HG03159 (cell line): Measurements from ENCODE around the gene MFSD6L.

Experiments
- ATAC-seq: cut with Tn5 transposase; IDR thresholded peaks from one replicate; pipeline ENCODE4 v1.9.1; 2021; ENCODE audit warnings: mild to moderate bottlenecking, moderate library complexity; ENCODE audit not compliant: unreplicated experiment

MFSD6L gene

DNA sequence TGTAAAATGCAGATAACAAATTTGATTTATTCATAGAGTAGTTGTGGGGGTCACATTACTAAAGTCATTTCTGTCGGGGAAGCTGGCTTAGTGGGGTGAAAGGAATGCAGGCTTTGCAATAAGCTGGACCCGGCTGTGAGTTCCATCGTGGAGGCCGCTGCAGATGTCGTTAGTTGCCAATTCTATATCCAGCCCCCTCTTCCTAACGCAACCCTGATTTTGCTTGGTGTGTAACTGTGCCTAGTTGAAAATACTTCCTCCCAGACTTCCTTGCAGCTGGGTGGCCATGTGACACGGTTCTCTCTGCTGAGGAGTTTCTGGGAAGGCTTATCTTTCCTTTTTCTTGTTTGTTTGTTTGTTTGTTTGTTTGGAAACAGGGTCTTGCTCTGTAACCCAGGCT, 4.5 kb downstream of the MFSD6L start:
- no peak for ATAC-seq

DNA sequence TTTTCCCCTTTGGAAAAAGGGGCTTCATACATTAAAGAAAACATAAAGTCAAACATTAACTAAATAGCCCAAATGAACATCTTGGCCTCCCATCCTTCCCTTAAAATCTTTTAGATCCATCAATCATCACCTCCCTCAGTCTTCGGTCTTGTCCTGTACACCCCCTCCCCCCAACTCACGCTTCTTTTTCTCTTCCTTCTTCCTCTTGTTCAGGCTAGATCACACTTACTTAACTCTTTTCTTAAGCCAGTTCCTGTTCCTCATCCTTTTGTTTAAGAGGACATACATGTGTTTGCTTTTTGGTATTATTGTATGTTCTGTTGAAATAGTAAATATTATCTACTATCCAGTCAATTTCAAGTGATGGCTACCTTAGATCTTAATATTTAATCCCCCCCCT, 5.5 kb downstream of the MFSD6L start:
- ATAC-seq = no peak

GRCh38 chr17:8792646-8793045, 6.5 kb downstream of the MFSD6L start:
- ATAC-seq = no peak

GRCh38 chr17:8791910-8792270, 7.3 kb downstream of the MFSD6L start:
- no peak for ATAC-seq

DNA sequence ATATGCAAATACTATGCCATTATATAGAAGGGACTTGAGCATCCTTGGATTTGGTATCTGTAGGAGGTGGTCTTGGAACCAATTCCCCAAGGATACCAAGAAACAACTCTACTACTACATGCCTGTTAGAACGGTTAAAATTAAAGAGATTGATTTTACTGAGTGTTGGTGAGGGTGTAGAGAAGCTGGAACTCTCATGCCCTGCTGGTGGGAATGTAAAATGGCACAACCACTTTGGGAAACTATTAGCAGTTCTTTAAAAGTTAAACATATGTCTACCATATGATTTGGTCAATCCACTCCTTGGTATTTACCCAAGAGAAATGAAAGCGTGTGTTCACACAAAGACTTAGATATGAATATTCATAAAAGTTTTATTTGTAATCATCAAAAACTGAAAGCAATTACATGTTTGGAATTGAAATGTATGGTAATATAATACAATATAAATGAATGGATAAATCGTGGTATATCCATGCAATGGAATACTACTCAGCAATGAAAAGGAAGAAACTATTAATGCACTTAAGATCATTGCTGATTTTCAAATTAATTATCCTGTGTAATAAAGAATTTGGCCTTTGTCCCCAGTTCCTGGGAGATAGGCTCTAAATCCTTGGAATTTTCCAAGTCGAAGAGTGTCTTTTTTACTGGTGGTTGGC, 7.8 kb downstream of the MFSD6L start:
- ATAC-seq = no peak

DNA sequence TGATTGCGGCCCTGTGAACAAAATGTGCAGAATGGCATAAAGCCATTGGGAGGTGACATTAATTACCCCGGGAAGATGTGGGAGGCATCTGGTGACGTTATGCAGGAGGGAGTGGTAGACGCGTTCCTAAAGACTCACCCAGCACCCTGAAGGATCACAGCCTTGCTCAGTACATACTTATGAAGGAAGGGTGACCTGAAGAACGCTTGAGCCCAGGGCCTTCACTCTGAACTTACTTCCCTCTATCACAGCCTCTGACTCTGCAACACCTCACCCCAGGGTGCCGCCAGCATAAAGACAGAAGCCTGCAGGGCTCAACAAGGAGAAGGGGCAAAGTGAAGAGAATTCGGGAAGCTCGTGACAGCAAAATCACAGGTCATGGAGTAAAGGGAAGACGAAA, 9.4 kb downstream of the MFSD6L start:
- no peak for ATAC-seq

DNA sequence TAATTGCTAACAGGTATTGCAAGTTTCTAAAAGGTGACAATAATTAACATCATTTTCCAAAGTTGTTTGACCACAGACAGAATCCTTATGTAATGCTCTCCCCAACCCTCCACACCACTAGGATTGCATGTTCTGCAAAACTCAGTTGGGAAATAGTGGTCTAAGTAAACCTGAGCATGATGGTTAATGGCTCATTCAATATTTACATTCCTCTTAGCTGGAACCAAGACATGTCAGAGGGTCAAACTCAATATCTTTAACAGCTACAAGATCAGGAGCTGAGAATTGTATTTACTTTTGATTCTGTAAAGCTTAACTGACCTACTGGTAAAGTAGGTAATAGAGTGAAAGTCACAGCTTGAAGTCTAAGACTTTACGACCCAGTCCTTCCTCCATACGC, 10.2 kb downstream of the MFSD6L start:
- no peak for ATAC-seq

GRCh38 chr17:8785547-8786413, 13.4 kb downstream of the MFSD6L start:
- no peak for ATAC-seq

- ATAC-seq = no peak
Observed at GRCh38 chr17:8782176-8782575, 17.0 kb downstream of the MFSD6L start.

- no peak for ATAC-seq
Observed at GRCh38 chr17:8781776-8782175, 17.4 kb downstream of the MFSD6L start.

GRCh38 chr17:8776881-8777280, 22.3 kb downstream of the MFSD6L start:
- no peak for ATAC-seq

DNA sequence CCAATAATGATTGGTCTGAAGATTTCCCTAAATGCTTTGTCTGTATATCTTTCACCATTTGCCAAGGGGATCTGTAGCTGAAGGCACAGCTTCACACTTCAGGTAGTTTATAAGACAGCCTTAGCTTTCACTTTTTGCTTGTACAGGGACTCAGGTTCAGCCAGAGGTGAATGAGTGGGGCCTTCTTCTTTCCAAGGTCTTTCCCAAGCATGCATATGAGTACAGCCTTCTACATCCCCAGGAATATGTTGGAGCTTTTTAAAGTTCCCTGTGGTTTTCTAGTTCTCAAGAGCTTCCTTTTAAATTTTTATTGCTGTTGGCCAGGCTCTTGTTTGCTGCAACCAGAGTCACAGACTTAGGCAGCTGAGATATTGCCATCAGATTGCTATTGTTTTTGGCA, 22.9 kb downstream of the MFSD6L start:
- no peak for ATAC-seq

DNA sequence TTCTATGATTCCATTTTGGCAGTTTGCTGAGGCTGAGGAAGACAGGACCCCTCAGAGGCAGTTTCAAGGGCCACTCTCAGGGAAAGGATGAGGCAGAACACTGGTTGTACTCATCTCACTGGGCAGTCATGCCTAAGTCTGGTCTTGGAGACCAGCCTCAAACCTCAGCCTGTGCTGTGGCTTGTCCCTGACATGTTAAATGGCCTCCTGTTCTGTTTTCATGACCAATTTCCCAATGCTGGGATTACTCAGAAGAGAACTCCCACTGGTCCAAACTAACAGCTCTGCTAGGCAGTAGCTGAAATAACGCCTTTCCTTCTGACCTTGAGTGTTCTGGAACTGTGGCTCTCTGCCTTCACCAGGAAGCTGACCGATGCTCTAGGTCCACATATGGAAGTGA, 32.4 kb downstream of the MFSD6L start:
- ATAC-seq = no peak

GRCh38 chr17:8762012-8762411, 37.2 kb downstream of the MFSD6L start:
- no peak for ATAC-seq

GRCh38 chr17:8758137-8758596, 41.0 kb downstream of the MFSD6L start, which contains the start of gene SPDYE4:
TSS of gene SPDYE4 (minus strand) at chr17:8758546. CDS start at chr17:8758382, 164 bp downstream.
- no peak for ATAC-seq

- ATAC-seq = no peak
Observed at GRCh38 chr17:8757189-8757588, 42.0 kb downstream of the MFSD6L start.

GRCh38 chr17:8755590-8756255, 43.4 kb downstream of the MFSD6L start:
- no peak for ATAC-seq

DNA sequence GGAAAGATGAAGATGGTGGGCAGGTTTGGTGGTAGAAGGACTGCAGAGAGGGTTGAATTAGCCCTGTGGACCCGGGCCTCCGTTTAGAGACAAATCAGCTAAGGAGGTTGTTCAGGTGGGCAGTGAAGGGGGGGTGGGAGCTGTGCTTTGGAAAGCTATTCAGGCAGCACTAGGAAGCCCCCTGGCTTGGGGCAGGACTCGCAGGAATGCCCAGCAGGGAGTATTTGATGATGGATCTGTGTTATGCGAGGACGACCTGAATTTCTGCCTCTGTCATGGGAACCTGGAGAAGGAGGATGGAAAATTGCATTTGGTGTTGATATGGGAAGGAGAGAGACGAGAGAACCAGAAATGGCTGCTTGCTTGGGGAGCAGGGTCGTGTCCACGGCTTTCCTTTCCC, 44.3 kb downstream of the MFSD6L start:
- ATAC-seq = no peak

- no peak for ATAC-seq
Observed at GRCh38 chr17:8753976-8754440, 45.2 kb downstream of the MFSD6L start.

- no peak for ATAC-seq
Observed at GRCh38 chr17:8753136-8753975, 45.8 kb downstream of the MFSD6L start.

DNA sequence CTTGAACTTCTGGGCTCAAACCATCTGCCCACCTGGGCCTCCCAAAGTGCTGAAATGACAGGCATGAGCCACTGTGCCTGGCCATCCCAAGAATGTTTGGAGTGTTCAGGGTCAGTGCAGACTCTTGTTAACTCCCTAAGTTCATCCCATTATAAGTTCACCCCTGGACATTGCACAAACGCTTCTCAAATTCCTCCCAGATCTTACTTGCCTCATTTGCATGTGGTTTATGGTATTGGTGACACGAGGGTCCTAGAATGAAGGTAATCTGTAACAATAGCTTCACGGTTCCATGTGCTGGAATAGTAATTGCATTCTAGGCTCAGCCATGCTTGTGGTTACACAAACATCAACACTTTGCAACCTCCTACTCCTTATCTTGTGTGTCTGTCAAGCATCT, 49.5 kb downstream of the MFSD6L start:
- ATAC-seq = no peak
